NCI-H460 (cell line): ENCODE data around the gene PTPN21. TPM values are rescaled to one million over a fixed set of nuclear protein-coding genes. Genes with fewer than 3 reads are reported as not detected.

Experiments used
- DNase-seq: peaks from one replicate; pipeline ENCODE4 v3.0.0-alpha.2; 2016; ENCODE audit warnings: low read depth; ENCODE audit errors: extremely low read depth
- small RNA-seq, 2 experiments: library from RNA; depleted of rRNA; stranded (forward); fragments of <200 nt; gene quantifications; one replicate each; pipeline ENCODE3, GENCODE V24; 2014
- total RNA-seq: library from RNA; depleted of rRNA; stranded (reverse); fragments of >200 nt; shearing (Covaris generic); gene quantifications from 2 replicates; pipeline ENCODE4 v1.2.3, GENCODE V29; 2014; rRNA removed

PTPN21 gene
- total RNA-seq, 1 experiment from 2014 or later, result 5.0 TPM

DNA sequence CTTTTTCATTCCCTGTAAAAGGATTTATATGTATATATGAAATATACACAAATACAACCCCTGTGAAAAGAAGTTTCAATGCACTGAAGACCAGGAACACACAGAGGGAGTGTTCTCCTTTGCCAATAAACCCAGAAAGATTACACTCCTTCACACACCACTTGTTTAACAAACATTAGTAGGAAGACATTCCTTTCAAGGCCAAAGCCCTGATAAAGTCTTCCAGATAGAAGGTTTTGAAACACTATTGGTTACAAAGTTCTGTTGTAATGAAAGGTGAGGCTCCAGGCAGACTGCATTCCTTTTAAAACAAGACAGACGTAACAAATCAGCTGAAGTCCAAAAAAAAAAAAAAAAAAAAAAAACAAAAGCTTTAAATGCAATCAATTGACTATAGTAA lies 81.0 kb downstream of the PTPN21 start:
- no peak for DNase-seq

DNA sequence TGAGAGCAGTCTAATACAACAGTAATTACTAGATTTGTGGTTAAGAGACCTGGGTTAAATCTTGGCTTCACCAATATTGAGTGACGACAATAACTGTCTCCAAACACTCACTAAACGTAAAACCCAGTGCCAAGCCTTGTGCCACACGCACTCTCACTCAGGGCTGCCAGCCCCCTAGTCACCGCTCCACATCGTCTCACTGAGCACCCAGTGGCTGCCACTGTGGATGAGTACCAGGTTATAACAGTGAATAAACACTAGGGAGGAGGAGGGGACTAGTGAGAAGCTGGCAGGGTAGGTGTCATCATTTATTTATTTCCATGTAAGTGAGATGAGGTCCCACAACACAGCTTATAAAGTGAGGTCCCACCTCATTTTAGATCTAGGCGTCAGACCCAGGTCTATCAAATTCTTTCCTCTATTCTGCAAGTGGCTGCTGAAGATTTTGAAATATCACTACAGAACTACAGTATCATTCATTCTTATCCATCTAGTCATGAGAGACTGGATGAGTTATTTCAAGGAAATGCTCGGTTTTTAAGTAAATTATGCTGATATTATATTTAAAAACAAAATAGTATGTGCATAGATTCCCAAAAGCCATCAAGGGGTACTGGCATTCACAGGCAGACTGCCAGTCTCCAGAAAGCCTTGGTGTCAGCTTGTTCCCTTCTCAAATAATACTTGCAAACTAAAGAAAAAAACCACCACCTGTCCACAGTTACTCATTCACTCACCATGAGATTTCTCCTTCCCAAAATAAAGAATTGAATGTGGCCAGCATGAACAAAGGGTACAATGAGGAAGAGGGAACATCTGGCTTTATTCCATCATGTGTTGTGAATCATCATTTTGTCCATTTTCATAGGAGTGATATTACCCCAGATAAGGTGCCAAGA lies 84.0 kb downstream of the PTPN21 start:
- DNase-seq, result no peak

DNA sequence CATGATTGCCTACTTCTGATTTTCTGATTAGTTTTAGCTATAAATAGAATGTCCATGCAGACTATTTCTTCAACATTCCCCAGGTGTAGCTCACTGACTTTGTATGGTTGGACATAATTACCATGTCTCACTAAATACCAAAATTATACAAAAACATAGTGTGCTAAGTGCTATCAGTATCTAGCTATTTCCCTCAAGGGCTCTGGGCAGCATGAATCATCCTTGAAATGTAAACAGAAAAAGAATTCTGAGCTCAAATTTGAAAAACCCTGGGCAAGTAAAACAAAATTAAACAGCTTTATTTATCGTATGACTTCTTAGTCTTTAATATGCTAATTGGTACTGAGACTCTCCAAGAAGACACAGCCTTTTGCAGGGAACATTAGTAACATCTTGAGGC lies 86.4 kb downstream of the PTPN21 start:
- no peak for DNase-seq

DNA sequence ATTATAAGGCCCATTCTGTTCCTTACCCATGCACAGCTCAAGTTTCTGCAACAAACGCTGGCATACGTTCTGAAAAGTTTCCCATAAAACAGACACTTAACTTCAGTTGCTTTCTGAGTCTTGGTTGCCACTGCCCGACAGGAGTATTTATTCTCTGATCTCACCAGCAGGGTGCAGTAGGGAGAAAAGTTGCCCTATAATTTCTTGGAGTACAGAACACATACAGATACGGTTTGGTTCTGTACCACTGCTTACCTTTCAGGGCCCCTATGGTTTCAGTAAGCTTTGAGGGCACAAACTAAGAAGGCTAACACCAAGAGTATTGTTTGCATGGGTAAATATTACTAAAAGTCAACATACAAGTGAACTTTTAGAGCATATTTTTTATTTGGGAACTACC lies 91.5 kb downstream of the PTPN21 start:
- peak; percentile 39 for DNase-seq

DNA sequence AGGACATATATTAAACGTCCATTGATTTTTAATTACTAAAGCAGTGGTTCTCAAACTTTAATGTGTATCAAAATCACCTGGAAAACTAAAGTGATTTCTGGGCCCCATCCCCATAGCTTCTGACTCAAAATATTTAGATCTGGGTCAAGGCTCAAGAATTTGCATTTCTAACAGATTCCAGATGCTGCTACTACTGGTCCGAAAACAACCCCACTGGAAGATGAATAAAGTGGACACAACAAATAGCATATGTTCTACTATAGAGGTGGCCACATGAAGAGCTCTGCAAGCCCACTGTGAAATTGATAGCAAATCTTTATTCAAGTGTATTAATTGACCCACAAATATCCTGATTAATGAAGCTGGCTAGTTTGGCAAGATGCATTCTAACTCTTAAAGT lies 99.9 kb downstream of the PTPN21 start:
- no peak for DNase-seq

DNA sequence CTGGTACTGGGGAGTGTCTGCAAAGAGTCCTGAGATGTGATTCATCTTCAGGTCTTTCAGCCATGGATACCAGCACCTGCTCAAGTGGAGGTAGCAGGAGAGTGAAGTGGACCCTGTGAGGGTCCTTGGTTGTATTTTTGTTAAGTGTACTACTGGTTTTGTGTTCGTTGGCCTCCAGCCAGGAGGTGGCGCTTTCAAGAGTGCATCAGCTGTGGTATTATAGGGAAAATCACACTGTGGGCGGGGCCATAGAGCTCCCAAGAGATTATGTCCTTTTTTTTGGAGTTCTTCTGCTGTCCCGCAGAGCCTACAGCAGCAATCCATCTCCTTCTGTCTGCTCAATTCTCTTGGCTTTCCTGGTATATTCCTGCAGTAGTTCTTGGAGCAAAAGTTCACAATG lies 102.6 kb downstream of the PTPN21 start:
- no peak for DNase-seq

DNA sequence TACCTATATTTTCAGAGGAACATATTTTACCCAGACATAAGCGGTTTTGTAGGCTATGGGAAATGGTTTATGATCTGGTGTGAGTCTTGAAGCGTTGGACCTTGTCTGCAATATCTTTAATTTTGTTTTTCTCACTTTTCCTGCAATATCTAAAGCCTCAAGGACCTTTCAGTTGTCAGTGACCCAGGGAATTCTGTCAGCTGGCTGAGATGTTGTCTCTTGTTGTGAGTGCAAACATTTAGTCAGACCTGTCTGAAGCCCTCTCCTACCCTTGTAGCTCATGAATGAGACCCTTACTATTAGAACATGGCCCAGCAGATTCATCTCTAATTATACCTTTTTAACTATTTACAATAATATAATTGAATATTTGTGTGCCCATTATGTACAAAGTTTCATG lies 115.7 kb downstream of the PTPN21 start:
- DNase-seq, result no peak

DNA sequence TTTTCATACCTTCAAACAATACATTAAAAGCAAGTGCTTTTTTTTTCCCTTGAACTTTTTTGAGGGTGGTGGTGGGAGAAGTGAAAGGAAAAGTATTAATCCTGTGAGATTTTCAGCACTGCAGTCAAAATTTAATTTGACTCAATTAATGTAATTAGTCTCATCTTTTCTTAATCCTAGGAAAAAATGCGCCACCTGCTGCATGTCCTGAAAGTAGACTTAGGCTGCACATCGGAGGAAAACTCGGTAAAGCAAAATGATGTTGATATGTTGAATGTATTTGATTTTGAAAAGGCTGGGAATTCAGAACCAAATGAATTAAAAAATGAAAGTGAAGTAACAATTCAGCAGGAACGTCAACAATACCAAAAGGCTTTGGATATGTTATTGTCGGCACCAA lies 117.1 kb downstream of the PTPN21 start:
- no peak for DNase-seq

DNA sequence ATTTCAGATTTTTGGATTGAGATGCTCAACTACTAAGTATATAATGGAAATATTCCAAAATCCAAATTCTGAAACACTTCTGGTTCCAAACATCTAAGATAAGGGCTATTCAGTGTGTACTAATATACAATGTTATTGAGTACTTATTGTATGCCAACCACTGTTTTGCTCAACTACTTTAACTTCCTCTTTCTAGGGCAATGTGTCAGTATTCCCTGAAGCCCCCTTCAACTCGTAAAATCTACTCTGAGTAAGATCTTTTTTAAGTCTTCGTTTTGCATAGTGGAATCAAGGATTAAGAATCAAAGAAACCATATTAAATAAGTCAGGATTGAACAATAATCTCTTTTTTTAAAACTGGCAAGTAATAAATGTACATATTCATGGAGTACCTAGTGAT lies 123.8 kb downstream of the PTPN21 start:
- no peak for DNase-seq

DNA sequence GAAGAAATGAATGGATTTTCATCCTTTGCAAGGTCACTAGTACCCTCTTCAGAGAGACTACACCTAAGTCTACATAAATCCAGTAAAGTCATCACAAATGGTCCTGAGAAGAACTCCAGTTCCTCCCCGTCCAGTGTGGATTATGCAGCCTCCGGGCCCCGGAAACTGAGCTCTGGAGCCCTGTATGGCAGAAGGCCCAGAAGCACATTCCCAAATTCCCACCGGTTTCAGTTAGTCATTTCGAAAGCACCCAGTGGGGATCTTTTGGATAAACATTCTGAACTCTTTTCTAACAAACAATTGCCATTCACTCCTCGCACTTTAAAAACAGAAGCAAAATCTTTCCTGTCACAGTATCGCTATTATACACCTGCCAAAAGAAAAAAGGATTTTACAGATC lies 128.5 kb downstream of the PTPN21 start:
- DNase-seq, result peak; percentile 29

DNA sequence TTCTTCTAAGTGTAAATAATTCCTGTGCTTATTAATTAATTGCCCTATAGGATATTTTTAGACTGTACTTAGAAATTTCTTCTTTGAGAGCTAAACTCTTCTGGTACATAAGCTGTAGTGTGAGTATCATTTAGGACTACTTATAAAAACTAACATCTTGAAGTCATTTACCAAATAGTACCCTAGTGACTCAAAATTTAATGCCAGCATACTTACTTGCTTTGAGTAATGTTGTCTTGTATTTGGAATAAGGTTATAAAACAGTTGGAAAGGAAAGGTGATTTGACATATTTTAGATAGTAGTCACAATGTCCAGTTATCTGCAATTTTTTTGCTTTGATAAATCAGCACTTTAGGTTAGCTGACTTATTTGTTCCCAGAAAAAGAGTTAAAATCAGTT lies 130.2 kb downstream of the PTPN21 start:
- DNase-seq, result no peak

DNA sequence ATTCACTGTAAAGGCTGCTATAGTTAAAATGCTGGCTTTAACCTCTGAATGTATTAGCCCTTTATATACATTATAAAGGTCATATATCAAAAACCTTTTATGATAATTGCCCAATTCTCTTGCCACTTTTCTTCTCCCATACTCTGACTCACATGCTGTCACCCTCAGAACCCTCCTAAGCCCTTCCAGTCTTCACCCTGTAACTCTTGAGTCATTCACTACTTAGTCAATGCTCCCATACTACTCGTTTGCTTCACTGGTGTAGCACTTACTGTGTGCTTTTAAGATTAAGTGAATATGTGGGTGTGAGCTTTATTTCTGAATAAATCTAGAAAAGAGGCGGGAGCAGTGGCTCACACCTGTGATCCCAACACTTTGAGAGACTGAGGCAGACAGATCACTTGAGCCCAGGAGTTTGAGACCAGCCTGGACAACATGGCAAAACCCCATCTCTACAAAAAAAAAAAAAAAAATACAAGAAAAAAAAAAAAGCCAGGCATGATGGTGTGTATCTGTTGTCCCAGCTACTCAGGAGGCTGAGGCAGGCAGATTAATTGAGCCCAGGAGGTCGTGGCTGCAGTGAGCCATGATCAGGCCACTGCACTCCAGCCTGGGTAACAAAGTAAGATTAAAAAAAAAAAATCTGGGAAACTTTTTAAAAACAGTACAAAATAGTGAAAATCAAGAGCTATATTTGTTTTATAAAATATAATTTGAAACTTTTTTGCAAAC lies 131.7 kb downstream of the PTPN21 start:
- DNase-seq, result peak; percentile 31

DNA sequence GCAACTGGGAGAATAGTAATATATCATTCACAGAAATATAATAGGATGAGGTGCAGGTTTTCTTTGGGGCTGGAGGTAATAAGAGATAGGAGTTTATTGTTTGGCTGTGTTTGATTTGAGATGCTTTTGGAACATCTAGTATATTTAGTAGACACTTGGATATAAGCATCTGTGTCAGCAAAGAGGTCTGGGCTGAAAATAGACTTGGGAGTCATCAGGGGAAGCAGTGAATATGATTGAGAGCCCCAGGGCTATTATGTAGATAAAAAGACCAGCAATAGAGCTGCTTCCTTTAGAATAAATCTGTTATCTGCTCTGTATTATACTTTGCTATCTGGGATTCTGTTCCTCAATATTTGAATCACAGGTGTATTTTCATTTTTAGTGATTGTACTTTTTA lies 132.8 kb downstream of the PTPN21 start:
- DNase-seq, result no peak

DNA sequence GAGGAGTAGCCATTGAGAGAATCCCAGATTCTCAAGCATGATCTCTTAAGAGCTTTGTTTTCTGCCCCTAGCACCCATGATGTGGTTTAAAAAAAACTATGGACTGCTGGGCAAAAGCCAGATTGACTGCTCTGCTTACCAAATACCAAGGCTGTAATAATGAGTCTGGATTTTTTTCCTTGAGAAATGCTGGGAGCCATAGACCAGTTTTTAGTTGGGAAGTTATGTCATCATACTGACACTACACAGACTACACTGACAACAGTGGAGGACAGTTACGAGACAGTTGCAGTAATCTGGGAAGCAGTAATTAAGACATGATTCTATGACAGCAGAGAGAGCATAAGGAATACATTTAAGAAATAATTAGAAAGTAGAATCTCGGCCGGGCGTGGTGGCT lies 133.5 kb downstream of the PTPN21 start:
- DNase-seq, result no peak

DNA sequence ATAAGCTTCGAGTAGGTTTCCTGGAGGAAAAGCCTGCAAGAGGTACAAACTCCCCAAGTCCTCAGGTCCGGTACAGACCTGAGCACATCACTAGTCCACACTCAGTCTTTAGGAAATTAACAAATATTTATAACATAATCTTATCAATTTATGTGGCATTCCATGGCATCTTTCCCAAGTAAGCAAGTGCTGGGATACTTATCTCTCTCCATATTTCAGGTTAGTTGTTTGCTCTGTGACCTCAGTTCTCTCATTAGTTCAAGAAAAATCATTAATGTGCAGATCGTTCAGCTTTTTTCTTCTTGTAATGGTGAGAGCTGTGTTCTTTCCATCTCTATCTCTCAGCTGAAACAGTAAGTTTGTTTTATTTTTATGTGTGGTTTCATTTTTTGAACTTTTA lies 134.6 kb downstream of the PTPN21 start:
- no peak for DNase-seq

DNA sequence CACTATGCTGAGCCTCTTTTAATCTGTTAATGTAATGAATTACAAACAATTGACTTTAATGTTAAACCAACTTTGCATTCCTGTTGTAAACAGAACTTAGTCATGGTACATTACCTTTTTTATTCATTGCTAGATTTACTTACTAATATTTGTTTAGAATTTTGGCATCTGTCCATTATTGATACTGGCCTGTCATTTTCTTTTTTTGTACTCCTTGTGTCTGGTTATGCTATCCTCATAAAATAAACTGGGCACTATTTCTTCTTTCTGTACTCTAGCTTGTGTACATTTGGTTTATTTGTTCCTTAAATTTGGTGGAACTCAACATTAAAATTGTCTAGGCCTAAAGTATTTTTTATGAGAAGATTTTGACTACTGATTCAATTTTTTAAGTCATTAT lies 137.2 kb downstream of the PTPN21 start:
- no peak for DNase-seq

Small RNA genes lying within 50 kb of the gene (small RNA-seq; reads per million reads assigned to genes)
- gene RNU4-22P, result 0 reads per million in 2 experiments

Other genes with a start within 250 kb of the PTPN21 start
- 0.07 TPM in 1 of 2 replicates, not detected in the other for gene KCNK10, start 231.7 kb downstream of the PTPN21 start, total RNA-seq
- gene SPATA7, start 169.3 kb downstream of the PTPN21 start, total RNA-seq, result 42.9 and 50.2 TPM in 2 replicates
- 93.1 and 97.8 TPM in 2 replicates for gene ZC3H14, start 8.0 kb upstream of the PTPN21 start, total RNA-seq
- gene EML5, start 237.9 kb upstream of the PTPN21 start, total RNA-seq, result 0.72 and 0.82 TPM in 2 replicates